NCI-H526 (cell line): ENCODE data around the gene NAB2.
"Not testable (repeated sequence)": the region's sequence is repeated elsewhere in the genome, so short reads cannot be mapped to it uniquely, and the experiment has no call there.

Source experiments
- DNase-seq, 2 experiments: peaks; one replicate each; lab custom pipeline; 2025; lab: John Stamatoyannopoulos, UW

NAB2 gene

GRCh38 chr12:57088354-57089270, at the start of gene NAB2:
TSS of gene NAB2 (plus strand) at chr12:57089114. CDS start at chr12:57089272, 158 bp downstream.
- DNase-seq: peak; percentile 74 to 96

GRCh38 chr12:57040211-57040610, 48.7 kb upstream of the NAB2 start:
- no peak for DNase-seq

- DNase-seq: no peak
Observed at GRCh38 chr12:57040750-57041149, 48.2 kb upstream of the NAB2 start.

GRCh38 chr12:57042695-57043094, 46.2 kb upstream of the NAB2 start:
- no peak for DNase-seq

- DNase-seq: no peak
Observed at GRCh38 chr12:57044468-57044867, 44.4 kb upstream of the NAB2 start.

- no peak for DNase-seq
Observed at GRCh38 chr12:57044889-57045288, 44.0 kb upstream of the NAB2 start.

- DNase-seq: no peak
Observed at GRCh38 chr12:57046086-57046791, 42.7 kb upstream of the NAB2 start.

- DNase-seq: no peak
Observed at GRCh38 chr12:57046947-57047890, 41.7 kb upstream of the NAB2 start.

GRCh38 chr12:57047981-57048380, 40.9 kb upstream of the NAB2 start:
- no peak for DNase-seq

- DNase-seq: no peak
Observed at GRCh38 chr12:57048423-57049118, 40.3 kb upstream of the NAB2 start.

GRCh38 chr12:57049119-57049446, 39.8 kb upstream of the NAB2 start:
- no peak for DNase-seq

GRCh38 chr12:57049890-57050289, 39.0 kb upstream of the NAB2 start, which contains the start of gene MYO1A:
TSS of gene MYO1A (minus strand) at chr12:57050129. CDS start at chr12:57048323, 1,806 bp downstream.
- peak in 1 of 2 experiments; percentile 40 for DNase-seq

GRCh38 chr12:57051011-57051410, 37.9 kb upstream of the NAB2 start:
- DNase-seq: no peak

- not testable (repeated sequence) for DNase-seq
Observed at GRCh38 chr12:57053146-57053545, 35.8 kb upstream of the NAB2 start.

- DNase-seq: not testable (repeated sequence)
Observed at GRCh38 chr12:57053901-57054300, 35.0 kb upstream of the NAB2 start.

GRCh38 chr12:57055824-57056223, 33.1 kb upstream of the NAB2 start:
- no peak for DNase-seq

GRCh38 chr12:57057067-57057751, 31.7 kb upstream of the NAB2 start:
- DNase-seq: no peak

GRCh38 chr12:57058454-57058853, 30.5 kb upstream of the NAB2 start:
- no peak for DNase-seq

- DNase-seq: no peak
Observed at GRCh38 chr12:57063991-57064685, 24.8 kb upstream of the NAB2 start.

GRCh38 chr12:57066245-57066644, 22.7 kb upstream of the NAB2 start:
- no peak for DNase-seq
